Measurements from ENCODE around the gene WIPF3.
A peak's percentile ranks its signal among the peaks of the same experiment; 100 is the strongest.

The WIPF3 gene

DNA sequence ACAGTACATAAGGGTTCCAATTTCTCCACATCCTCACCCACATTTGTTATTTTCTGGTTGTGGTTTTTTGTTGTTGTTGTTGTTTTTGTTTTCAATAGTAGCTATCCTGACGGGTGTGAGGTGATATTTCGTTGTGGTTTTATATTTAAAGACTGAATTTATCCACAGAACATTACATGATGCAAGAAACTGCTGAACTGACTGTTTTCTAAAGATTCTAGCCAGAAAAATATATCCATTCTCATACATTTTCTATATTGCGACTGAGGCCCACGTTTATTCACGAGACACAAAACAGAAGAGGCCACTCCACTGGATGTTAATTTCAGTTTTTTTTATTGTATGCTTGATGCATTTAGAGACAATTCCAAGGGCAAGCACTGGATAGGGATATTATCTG, 113.5 kb downstream of the WIPF3 start:
- DNase-seq = no peak

DNA sequence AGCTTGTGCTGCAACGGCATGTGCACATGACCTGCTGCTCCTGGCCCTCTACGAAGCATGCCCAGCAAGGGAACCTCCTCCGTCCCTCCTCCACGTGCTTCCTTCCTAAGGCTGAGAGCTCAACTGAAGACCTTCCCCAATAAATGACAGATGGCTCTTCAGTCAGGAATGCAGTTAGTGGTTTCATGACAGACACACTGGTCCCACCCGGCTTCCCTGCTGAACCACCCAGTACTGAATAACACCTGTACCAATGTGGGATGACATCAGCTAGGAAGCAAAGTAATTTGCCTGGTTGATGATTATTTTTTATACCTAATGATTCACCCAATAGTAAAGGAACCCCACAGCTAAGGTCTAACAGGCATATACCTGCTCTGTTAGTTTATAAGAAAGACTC, 114.2 kb downstream of the WIPF3 start:
- DNase-seq = no peak

DNA sequence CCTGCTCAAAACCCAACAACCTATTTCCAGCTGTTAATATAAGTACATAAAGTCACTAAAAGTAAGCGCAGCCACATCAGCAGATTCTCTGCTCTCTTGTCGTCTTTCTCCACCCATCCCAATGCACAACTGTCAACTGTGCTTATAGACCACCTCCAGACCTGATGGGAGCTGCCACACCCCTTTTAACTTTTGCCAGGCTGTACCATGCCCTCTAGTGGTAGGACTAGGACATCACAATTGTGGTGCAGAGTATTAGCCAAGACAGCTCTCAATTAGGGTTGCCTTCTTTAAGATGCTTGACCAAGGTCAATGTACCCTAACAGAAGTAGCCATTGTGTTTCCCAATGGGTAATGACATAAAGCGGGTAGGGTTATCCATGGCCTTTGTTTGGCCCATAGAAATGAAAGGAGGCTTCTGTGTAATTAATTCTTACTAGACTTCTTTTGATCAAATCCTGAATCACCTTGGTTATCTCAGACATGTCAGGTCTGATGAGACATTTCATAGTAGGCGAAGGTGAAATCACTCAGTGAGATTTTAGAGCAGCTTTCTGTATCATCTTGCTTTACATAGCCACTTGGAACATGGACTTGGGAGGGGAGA, 115.2 kb downstream of the WIPF3 start:
- peak; percentile 49 for DNase-seq

DNA sequence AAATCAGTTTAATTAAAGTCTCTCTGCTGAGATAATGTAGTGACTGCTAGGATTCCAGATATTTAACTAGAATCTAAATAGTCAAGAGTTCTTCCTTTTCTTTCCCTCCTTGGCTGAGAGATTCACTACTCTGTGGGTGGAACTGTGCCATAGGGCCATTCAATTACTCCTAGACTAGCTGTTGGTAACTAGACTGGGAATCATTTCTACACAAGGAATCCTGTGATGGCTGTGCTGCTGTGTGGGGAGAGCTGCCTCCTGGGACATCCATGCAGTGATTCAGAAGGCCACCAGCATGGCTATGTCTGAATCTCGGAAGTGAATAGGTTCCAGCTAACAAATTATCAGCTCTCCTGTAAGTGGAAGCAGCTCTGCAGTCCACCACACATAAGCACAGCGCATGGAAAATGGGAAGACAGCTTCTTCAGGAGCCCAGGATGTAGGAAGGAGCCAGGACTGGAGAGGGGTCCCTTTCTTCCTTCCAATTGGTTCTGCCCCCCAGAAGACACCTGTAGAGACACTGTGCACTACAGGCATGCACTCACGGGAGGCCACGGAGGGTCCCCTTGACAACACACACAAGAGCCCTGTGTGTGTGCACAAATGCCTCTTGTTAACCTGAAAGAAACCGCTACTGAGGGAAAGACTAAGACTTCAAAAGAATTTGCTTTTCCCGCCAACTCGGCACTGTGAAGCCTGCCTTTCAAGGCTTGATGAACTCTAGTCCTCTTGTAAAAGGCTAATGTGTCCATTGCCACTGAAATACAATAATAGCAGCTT, 116.8 kb downstream of the WIPF3 start:
- DNase-seq = no peak

DNA sequence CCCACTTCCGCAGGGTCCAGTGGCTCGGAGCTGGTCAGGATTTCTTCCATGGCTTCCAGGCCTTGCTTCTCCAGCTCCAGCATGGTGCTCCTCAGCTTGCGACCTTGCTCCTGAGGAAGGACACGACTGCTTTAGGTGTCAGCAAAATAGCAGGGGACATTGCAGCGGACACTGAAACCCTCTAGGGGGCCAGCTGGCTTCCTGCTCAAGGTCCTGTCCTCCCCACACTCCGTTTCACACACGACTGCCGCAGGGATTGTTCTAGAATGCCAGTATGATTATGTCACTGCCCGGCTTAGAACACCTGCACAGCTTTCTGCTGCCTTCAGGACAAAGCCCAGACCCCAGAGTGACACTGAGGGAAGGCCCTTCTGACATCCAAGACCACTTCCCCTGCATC, 117.7 kb downstream of the WIPF3 start:
- DNase-seq = no peak

DNA sequence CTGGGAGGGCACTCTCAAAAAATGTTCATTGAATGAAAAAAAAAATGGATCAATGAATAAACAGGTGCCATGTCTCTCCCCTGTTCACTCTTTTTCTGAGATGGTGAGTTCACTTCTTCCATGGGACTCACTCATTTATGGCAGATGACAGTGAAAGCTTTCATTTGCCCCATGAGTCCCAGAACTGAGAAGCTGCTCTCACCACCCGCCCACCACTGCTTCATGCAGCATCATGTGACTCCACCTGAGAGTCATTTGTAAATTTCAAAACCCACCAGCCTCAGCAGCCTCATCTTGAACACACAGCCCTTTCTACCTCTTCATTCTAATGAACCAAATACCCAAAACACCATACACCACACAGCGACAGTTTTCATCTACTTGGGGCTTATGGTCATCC, 118.4 kb downstream of the WIPF3 start:
- DNase-seq = peak; percentile 18

DNA sequence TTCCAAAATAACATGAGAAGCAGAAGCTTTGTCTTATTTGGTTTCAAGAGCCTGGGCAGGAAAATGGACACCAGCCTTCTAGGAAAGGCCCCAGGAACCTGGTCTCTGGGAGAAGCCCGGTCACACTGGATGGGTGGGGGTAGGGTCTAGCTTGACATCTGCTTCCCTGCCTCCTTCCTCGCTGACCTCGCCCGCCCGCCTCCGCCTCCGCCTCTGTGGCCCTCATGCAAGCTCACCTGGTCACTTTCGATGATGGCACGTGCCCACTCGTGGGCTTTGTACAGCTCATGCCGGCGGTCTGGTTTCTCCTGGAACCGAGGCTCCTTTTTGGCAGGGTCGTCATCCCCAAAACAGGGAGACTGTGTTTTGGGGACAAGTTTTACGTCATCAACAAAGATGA, 119.9 kb downstream of the WIPF3 start:
- DNase-seq = no peak

DNA sequence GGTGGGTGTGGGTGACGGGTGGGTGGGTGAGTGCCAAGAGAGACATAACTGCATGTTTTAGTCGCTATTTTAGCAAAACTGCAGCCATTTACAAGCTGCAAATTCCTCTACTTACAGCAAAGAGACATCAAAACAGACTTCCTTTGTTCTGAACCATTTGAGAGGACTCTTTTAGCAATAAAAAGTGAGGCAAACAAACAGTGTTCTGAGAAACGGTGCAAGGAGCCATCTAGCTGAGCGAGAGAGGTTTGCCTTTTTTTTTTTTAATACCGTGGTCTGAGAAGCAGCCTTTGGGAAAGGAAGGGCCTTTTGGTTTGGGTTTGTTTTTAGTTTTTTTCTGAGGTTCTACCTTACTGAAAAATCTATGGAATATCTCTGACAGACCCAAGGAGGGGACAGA, 120.4 kb downstream of the WIPF3 start:
- no peak for DNase-seq

DNA sequence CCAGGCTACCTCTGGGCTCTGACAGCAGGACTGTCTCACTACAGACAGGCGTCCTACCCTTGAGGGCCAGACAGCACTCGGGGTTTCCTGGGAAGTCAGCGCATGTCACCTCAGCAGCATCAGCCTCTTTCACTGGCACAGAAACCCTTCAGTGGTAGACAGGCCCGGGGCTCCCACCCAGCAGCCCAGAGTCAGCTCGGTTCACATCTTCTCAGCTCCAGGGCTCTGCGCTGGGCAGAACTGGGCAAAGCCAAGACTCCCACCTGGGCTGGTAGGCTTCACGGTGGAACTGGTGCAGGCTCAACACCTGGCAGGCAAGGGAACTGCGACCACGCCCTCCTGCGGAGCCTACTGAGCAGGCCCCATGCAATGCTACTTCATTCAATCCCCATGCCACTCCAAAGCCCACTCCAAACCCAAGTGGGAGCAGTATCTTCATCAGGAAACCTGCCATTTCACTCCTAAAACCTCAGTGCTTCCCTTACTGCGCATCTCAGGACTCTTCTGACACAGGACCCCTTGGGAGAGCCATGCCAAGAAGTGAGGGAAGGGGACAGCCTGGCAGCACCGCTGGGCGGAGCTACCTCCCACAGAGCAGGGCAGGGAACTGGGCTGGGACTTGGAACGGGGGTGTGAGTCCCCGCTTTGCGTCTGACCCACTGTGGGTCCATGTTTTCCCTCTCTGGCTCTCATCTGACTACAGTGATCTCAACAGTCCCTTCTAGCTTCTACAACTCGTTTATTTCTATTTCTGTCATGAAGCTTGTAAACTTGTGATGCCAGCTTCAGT, 122.9 kb downstream of the WIPF3 start:
- DNase-seq = no peak

DNA sequence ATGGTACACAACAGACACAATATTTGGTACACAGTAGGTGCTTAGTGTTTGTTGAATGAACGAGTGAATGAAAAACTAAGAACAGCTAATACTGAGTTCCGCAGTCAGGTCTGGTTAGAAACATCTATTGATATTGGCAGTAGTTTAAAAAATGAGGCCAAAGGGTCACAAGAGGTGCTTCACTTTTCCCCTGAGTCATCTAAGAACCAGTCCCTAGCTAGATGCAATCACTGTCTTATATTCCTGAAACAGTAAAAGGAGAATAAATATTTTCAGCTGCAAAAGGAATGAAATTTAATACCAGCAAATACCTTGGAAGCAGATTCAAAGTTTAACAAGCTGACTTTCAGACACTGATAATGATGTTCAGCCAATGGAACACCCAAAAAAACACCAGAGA, 128.8 kb downstream of the WIPF3 start:
- DNase-seq = no peak

DNA sequence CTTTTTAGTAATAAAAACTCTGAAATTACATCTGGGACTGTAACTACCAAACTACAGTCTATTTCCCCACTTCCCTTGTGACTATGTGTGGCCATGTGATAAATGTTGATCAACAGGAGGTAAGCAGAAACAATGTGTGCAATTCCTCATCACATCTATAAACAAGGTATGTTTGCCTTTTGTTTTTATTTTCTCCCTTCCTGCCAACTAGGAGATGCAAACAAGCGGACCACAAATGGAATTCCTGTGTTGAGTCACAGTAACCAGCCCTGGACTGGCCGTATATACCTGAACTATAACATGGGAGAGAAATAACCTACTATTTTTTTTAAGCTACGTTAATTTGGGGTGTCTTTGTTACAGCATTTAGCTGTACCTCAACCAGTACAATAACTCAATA, 130.8 kb downstream of the WIPF3 start:
- no peak for DNase-seq

DNA sequence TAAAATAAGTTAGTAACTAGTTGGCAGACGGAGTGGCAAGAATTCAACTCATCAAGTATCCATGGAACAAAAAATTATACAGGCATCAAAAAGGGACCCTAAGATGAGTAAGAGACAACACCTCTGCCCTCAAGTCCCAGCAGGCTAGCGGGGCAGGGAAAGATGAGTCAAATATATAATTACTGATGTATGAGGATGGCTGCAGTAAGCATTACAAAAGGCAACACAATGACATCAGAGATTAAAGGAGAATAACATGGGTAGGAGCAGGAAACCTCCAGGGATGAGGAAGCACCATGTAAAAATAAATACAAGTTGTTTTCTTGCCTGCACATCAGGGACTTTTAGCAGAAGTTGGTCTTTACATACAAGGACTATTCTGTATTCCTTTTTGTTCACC, 133.9 kb downstream of the WIPF3 start:
- no peak for DNase-seq

DNA sequence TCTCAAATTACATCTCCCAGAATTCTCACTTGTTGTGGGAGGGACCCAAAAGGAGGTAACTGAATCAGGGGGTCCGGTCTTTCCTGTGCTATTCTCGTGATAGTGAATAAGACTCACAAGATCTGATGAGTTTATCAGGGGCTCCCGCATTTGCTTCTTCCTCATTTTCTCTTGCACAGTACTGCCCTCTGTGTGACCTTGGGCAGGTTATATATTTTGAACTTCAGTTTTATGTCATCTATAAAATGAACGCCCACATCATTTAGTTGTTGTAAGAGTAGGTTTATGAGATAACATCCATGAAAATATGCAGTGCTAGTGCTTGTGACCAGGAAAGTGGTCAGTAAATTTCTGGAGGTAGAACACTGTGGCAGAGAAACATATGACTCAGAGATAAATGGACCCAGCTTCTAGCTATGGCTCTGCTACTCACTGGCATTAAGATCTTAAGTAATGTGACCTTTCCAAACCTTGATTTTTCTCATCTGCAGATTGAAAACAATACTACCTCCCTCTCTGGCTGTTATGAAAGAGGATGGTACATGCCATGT, 139.0 kb downstream of the WIPF3 start:
- DNase-seq = no peak

DNA sequence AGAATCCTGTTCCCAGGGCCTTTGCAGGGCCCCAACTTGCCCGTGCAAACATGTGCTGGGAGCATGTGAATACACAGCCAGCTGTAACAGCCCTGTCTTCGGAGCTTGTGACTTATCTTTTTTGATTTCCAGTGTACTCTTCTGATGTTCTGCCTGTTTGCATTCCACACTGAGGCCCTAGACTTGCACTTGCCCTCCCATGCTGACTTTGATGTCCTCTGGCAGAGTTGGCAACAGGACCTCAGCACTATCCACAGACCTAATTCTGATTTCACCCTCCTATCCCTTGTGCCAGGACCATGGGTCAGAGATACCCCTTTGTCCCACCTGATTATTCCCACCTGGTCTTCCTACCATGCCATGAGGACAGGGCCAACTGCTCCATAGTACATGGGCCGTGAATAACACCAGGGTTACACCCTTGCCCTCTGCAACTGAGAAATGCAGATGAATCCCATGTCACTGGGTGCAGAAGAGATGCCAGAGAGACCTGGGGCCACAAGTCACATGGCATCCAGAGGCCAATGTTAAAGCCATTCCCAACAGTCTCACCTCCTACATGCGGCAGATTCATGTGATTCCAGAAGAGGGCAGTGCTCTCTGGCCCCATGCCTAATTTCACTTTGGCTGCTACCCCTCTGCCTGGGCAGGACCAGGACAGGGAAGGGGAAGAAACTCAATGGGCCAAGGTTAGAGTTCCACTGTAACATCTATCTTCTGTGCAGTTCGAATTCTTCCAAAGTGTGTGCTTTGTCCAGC, 140.3 kb downstream of the WIPF3 start:
- DNase-seq = no peak

DNA sequence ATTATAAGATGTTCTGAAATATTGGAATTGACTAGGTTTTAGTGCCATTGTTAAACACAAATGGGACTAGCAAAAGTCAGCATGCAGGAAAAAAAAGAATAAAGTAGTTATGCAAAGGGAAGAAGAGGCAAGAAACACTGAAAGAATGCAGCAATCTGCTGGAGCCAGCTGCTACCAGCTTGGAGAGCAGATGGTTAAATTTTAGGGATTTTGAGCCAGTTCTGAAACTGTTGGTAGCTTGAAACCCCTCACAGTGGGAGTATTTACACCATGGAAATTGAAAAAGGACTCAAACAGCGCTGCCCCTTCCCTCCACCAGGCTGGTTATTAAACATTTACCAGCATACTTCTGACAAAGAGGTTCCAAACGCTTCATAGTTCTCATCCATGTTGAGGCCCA, 142.3 kb downstream of the WIPF3 start:
- DNase-seq = no peak

DNA sequence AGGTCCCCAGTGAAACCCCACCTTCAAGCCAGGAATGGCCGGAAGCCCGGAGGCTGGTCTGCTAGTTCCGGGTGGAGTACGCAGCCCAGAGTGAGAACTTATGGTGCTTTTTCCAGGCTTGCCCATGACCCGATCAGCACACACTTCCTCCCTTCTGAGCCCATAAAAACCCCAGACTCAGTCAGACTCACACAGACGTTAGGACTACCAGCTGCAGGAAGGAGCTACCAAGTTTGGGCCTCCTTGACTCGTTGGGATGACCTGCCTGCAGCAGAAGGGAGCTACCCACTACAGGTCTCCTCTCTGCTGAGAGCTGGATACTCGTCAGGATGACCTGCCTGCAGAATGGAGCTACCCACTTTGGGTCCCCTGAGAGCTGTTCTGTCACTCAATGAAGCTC, 144.2 kb downstream of the WIPF3 start:
- no peak for DNase-seq

DNA sequence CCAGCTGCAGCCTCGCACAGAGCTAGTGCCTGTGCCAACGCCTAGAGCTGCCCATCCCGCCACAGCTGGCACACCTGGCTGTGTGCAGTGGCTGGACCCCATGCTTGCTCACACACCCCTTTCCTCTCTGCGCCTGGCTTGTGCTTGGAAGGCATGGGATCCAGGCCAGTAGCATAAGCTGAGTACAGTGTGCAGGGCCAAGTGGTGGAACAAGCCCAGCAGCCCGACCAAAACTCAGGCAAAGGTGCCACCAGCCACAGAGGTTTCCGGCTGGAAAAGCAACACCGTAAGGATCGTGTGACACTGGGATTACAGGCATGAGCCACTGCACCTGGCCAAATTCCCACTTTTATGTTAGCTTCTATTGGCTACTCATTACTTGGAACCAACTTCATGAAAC, 144.9 kb downstream of the WIPF3 start:
- DNase-seq = no peak

DNA sequence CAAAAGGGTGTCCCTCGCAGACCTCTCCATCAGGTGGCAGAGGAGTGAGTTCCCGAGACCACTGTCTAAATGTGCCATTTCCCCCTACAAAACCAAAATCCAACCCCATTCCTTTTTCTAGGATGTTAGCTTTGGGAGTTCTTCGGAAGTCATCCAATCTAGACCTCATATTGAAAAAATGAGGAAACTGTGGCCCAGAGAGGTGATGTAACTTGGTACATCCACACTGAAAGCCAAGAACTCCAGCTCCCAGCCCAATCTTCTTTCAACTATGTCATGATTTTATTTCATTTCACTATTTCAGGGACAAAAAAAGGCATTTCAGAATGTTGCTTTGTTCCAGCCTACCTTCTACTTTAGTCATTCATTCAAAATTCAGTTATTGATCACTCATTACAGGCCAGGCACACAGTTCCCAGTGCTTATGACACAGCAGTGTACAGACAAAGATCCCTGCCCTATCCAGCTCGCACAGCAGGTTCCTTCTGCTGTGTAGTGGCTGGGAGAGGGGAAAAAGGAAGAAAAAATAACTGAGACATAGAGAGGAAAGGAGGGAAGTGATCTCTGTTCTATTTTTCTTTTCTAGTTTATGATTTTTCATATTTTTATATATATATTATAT, 147.5 kb downstream of the WIPF3 start:
- DNase-seq = no peak

DNA sequence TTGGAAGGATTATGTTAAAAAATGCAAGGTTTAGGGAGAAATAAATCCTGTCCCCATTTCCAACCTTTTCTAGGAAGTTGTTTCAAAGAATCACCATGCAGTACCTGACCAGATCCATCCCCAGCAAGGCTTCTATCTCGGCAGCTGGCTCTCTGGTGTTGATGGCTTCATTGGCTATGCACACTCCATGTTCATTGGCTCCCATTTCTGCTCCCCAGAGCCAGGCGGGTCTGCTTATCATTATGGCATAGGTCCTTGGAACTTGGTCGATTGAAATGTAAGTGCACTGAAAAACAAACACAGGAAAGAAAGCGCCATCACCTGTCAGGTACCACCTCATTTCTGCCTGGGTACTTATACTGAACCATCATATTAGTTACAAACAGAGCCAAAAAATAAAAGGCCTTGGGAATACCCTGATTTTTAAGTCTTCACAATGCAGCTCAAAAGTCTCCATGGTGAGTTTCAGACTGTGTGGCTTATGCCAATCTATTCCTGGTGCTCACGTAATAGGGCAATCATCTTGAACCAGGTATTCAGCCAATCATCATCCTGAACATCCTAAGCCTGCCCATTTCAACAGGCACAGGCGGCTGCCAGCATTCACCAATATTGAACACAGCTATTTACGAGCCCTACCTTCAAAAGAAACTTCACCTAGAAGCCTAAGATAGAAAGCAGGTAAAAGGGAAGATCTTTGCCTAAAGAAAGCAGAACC, 148.9 kb downstream of the WIPF3 start:
- no peak for DNase-seq

DNA sequence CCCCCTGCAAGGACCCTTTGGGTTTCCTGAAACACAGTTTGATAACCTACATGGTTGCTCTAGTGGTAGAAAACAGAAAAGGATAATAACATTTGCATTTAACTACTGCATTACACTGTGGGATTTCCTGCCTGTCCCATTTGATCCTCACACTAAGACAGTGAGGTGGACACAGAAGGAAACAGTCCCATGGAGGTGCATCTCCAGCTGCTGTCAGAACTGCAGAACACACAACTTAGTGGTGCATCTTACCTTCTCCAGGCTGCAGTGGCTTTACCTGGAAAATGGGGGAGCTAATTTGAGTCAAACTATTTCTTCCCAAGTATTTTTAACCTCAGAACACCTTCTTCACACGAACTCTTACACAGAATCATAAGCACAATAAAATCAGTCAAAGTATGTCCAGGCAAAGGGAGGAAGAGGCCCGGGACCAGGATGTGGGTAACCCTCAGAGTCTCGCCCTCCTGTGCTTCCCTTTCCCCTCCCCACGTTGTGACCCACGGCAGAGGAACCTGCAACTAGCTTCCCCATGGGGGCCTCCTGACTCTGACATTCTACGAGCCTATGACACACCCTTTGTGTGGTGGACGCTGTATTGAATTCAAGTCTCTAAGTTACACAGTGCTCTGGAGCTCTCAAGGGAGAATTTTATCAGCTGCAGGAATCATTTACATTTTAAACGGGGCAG, 149.6 kb downstream of the WIPF3 start:
- DNase-seq = peak; percentile 9

DNA sequence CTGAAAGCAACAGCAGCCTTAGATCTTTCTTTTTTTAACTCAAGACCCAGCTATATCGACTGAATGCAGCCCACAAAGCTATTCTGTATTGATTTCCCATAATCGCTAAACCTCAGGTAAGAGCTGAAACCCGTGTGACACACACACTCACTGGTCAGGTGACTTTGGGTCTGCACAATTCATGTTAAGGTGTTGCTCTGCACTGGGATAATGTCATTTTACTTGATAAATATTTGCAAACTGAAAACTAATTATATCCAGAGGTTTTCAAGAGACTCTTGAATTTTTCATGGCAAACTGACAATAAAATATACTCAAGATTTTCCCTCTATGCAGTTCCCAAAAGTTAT, 150.2 kb downstream of the WIPF3 start:
- no peak for DNase-seq
